Endothelial cell of umbilical vein (primary cell): ENCODE data around the gene TNFAIP8. TPM values are rescaled to one million over a fixed set of nuclear protein-coding genes. Genes with fewer than 3 reads are reported as not detected.

Experiments
- BruUV-seq: library from RNA; stranded (reverse); fragments of 400-500 nt; replicated peaks from 2 replicates; lab custom pipeline; 2021; lab: Mats Ljungman, UMichigan
- CTCF ChIA-PET: fragments of 300-600, 350-600 bp; sonication (Branson Sonifier 250); formaldehyde crosslinking; loops from one replicate; lab custom pipeline; 2021; ENCODE audit warnings: antibody characterized with exemption, inconsistent platforms; lab: Charles Lee
- POLR2A ChIA-PET: fragments of 300-600, 350-600 bp; sonication (Branson Sonifier 250); formaldehyde crosslinking; loops from one replicate; lab custom pipeline; 2021; ENCODE audit warnings: antibody characterized with exemption, inconsistent platforms; lab: Charles Lee
- DNase-seq: peaks from one replicate; pipeline ENCODE4 v3.0.0-alpha.2; 2011; ENCODE audit warnings: low read depth, low spot score
- FAIRE-seq: peaks from 2 replicates; lab custom pipeline; 2011; peaks lifted over from hg19 to GRCh38; lab: Jason Lieb, UNC
- H2AFZ ChIP-seq: 2 replicates; pipeline ENCODE4 v1.6.0; 2012; ENCODE audit warnings: low read depth, low read length, control low read depth, inconsistent platforms
- H3K27ac ChIP-seq: 2 replicates; pipeline ENCODE4 v1.5.1; 2011; ENCODE audit warnings: low read depth, mild to moderate bottlenecking, control low read depth, low read length, moderate library complexity; ENCODE audit not compliant: insufficient read depth
- H3K27me3 ChIP-seq, 2 experiments: 2 replicates each; pipeline versions ENCODE4 v1.6.0 to v1.6.1; 2011; ENCODE audit warnings: low read length in 2 of 2, mixed read lengths in 1 of 2; ENCODE audit not compliant: control insufficient read depth in 2 of 2, insufficient read depth in 2 of 2
- H3K36me3 ChIP-seq, 2 experiments: 2 replicates in 1 of 2; 3 replicates in 1 of 2; pipeline ENCODE4 v1.5.1; 2011; ENCODE audit warnings: low read length in 2 of 2, mild to moderate bottlenecking in 1 of 2, moderate library complexity in 1 of 2; ENCODE audit not compliant: control insufficient read depth in 2 of 2, insufficient read depth in 2 of 2; ENCODE audit errors: extremely low read depth in 1 of 2
- H3K4me1 ChIP-seq: 3 replicates; pipeline ENCODE4 v1.5.1; 2011; ENCODE audit warnings: mild to moderate bottlenecking, low read length; ENCODE audit not compliant: control insufficient read depth, insufficient read depth; ENCODE audit errors: extremely low read depth
- H3K4me2 ChIP-seq: 2 replicates; pipeline ENCODE4 v1.6.1; 2011; ENCODE audit warnings: low read length, control low read depth, mixed read lengths; ENCODE audit not compliant: insufficient read depth
- H3K4me3 ChIP-seq, 3 experiments: fragments of 200-600 bp in 1 of 3; sonication (generic), shearing (Covaris generic) in 1 of 3; replicated peaks in 1 of 3; 2 replicates each; pipeline ENCODE4 v1.5.1; 2011 to 2016; ENCODE audit warnings: control low read depth in 3 of 3, low read length in 3 of 3, mild to moderate bottlenecking in 2 of 3, inconsistent platforms in 1 of 3, low read depth in 1 of 3, moderate library complexity in 1 of 3; ENCODE audit not compliant: insufficient read depth in 1 of 3
- H3K79me2 ChIP-seq: 2 replicates; pipeline ENCODE4 v1.6.0; 2012; ENCODE audit warnings: low read length, inconsistent platforms; ENCODE audit not compliant: control insufficient read depth, insufficient read depth
- H3K9ac ChIP-seq: replicated peaks from 2 replicates; pipeline ENCODE3; 2011; ENCODE audit warnings: low read length, control low read depth; ENCODE audit not compliant: insufficient read depth; ENCODE audit errors: extremely low read depth
- H3K9me1 ChIP-seq: replicated peaks from 3 replicates; pipeline ENCODE4 v1.6.0; 2011; ENCODE audit warnings: mild to moderate bottlenecking, low read length; ENCODE audit not compliant: control insufficient read depth, insufficient read depth; ENCODE audit errors: extremely low read depth
- H3K9me3 ChIP-seq: replicated peaks from 2 replicates; pipeline ENCODE4 v1.5.1; 2012; ENCODE audit warnings: low read length, inconsistent platforms; ENCODE audit not compliant: control insufficient read depth, insufficient read depth
- H4K20me1 ChIP-seq: replicated peaks from 2 replicates; pipeline ENCODE3; 2011; ENCODE audit warnings: mild to moderate bottlenecking, low read length; ENCODE audit not compliant: control insufficient read depth, insufficient read depth; ENCODE audit errors: extremely low read depth
- CTCF ChIP-seq, 2 donors: IDR thresholded peaks; 1 replicate in 1 of 2; 2 replicates in 1 of 2; pipeline ENCODE4 v1.5.1; 2011; ENCODE audit warnings: low read length in 2 of 2, mild to moderate bottlenecking in 2 of 2, moderate library complexity in 2 of 2, control low read depth in 1 of 2, inconsistent platforms in 1 of 2, low read depth in 1 of 2; ENCODE audit not compliant: insufficient read depth in 1 of 2; ENCODE audit errors: extremely low read depth in 1 of 2
- EZH2 ChIP-seq: IDR thresholded peaks from 2 replicates; pipeline ENCODE4 v1.6.1; 2012; ENCODE audit warnings: borderline replicate concordance, low read depth, mild to moderate bottlenecking, moderate library complexity, low read length, inconsistent platforms; ENCODE audit not compliant: severe bottlenecking
- FOS ChIP-seq: IDR thresholded peaks from 2 replicates; pipeline ENCODE4 v1.6.1; 2011; ENCODE audit warnings: mild to moderate bottlenecking, low read length, moderate library complexity, borderline replicate concordance; ENCODE audit not compliant: insufficient read depth
- GATA2 ChIP-seq: IDR thresholded peaks from 2 replicates; pipeline ENCODE4 v1.7.0; 2011; ENCODE audit warnings: low read depth, mild to moderate bottlenecking, moderate library complexity, mixed read lengths, low read length; ENCODE audit not compliant: insufficient read length, insufficient read depth
- JUN ChIP-seq: IDR thresholded peaks from 2 replicates; pipeline ENCODE4 v1.6.1; 2011; ENCODE audit warnings: borderline replicate concordance, low read depth; ENCODE audit not compliant: insufficient read length, insufficient read depth
- MYC ChIP-seq: IDR thresholded peaks from one replicate; pipeline ENCODE4 v1.6.1; 2011; ENCODE audit warnings: mild to moderate bottlenecking, low read depth, low read length
- POLR2A ChIP-seq: IDR thresholded peaks from 2 replicates; pipeline ENCODE4 v1.6.1; 2012; ENCODE audit warnings: low read depth, mild to moderate bottlenecking, control low read depth, low read length
- POLR2AphosphoS5 ChIP-seq: IDR thresholded peaks from 2 replicates; pipeline ENCODE4 v1.6.1; 2012; ENCODE audit warnings: low read depth, mild to moderate bottlenecking, control low read depth, low read length, moderate library complexity; ENCODE audit not compliant: insufficient read depth
- dilution Hi-C: fragments of 300-500 bp; cut with MboI; formaldehyde crosslinking; loops from one replicate; pipeline ENCODE4 v1.15.0; 2019; ENCODE audit warnings: low sequenced_read_pairs; ENCODE audit not compliant: extremely low pct_ligation_motif_present
- intact Hi-C: fragments of 100-400 bp; cut with micrococcal nuclease; formaldehyde crosslinking; loops from one replicate; pipeline ENCODE4 v1.10.0; 2022
- polyA plus RNA-seq, 4 experiments: library from polyadenylated mRNA; depleted of rRNA in 3 of 4; stranded (reverse) in 3 of 4; unstranded in 1 of 4; fragments of >200 nt; gene quantifications; 2 replicates each; pipeline versions ENCODE4 v1.2.1 to v1.2.3, GENCODE V29; 2011 to 2012; ENCODE audit warnings: missing spikeins in 1 of 4
- total RNA-seq: library from RNA; stranded (reverse); gene quantifications from 2 replicates; pipeline ENCODE4 v1.2.3, GENCODE V29; 2021
- TF ChIP-seq, protein P1 (sequence below): IDR thresholded peaks from 2 replicates; pipeline ENCODE4 v1.6.1; 2011; ENCODE audit not compliant: insufficient read depth, insufficient read length

Gene TNFAIP8
- total and polyA plus RNA-seq, 2 donors (not counting 3 experiments of a cell fraction or from before 2014, with no cell fraction given): 4.7 to 7.4 TPM

- Histone ChIP-seq H3K9ac (no peak overlapping the region), H3K9me3 (no peaks in the 10 kb centered on the region), H2AFZ (no peak overlapping the region), H4K20me1 (no peaks in the 10 kb centered on the region), H3K4me1 (peaks cover 4% of the 10 kb centered on the region), H3K79me2 (no peaks in the 10 kb centered on the region), H3K9me1 (no peaks in the 10 kb centered on the region), H3K27me3 (no peaks in the 10 kb centered on the region), H3K4me2 (no peak overlapping the region), H3K27ac (no peak overlapping the region), H3K4me3 (no peak overlapping the region), H3K36me3 (no peaks in the 10 kb centered on the region)
- intact Hi-C loops (no loop called here), dilution Hi-C loops (no loop called here)
- TF ChIP-seq MYC: no peak
- no peak for TF ChIP-seq POLR2A
- no peak for TF ChIP-seq GATA2
- TF ChIP-seq JUN: no peak
- DNase-seq (no peak), FAIRE-seq (no peak)
- BruUV-seq: no TSS peak
- CTCF ChIA-PET: interaction anchor here (0.8 to 5.0 kb wide), 6 partner anchors 22 to 349 kb away, joined by 3 to 34 read pairs (median 6); partner anchors contain the start of gene DTWD2
- POLR2A ChIA-PET: interaction anchor here (0.6 kb wide), 1 partner anchor 207 kb away, joined by 3 read pairs; no protein-coding TSS in a partner anchor
These were observed 18.8 kb upstream of the TNFAIP8 start for GRCh38 chr5:119336845-119337580.

DNA sequence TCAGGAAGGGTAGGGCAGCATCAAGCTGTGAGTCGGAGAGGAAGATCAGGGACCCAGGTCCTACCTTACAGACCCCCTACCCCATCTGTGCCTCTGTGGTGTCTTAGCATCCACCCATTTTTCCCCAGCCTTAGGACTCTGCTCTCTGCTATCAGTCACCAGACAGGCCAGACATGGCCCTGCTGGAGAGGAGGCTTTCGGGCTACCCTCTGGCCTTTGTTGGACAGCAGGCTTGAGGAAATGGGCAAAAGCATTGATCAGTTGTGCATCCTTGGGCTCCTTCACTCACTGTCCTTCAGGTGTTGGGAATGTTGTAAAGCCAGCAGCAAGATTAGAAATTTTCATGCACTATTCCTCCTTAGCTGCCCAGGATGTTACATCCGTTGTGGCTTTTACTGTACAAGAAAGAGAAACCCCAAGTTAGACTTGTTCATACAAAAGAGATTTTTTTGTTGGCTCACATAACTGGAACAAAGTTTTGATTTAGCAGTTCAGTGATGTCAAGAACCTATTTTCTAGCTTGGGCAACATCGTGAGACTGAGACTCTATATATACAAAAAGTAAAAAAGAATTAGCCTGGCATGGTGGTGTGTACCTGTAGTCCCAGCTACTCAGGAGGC is 17.4 kb upstream of the TNFAIP8 start:
- dilution Hi-C loops (no loop called here), intact Hi-C loops (no loop called here)
- no peak for DNase-seq
- H3K4me3 ChIP-seq: no peak overlapping the region
- ChIA-PET CTCF (interaction anchor here (0.8 to 5.0 kb wide), 7 partner anchors 15 to 350 kb away, joined by 3 to 34 read pairs (median 7); partner anchors contain the start of gene DTWD2), POLR2A (no interaction called here)
- no peak for TF ChIP-seq POLR2AphosphoS5
- no peak for TF ChIP-seq CTCF (IDR thresholded peaks at IDR 0.05; ENCODE audit: extremely low read depth in 1 of 2, insufficient read depth in 1 of 2, low read depth in 1 of 2, low read length in 2 of 2)
- no peak for TF ChIP-seq JUN
- no peak for TF ChIP-seq POLR2A
- TF ChIP-seq FOS: no peak
- TF ChIP-seq MYC: no peak
- TF ChIP-seq GATA2: no peak
- no peak for TF ChIP-seq EZH2
- TF ChIP-seq, protein P1, sequence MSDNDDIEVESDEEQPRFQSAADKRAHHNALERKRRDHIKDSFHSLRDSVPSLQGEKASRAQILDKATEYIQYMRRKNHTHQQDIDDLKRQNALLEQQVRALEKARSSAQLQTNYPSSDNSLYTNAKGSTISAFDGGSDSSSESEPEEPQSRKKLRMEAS: no peak
- no peak overlapping the region for H3K4me2 ChIP-seq
- H3K27me3 ChIP-seq: no peaks in the 10 kb centered on the region
- no TSS peak for BruUV-seq
- H3K79me2 ChIP-seq: no peaks in the 10 kb centered on the region
- H3K9me3 ChIP-seq: no peaks in the 10 kb centered on the region
- peaks cover 7% of the 10 kb centered on the region for H3K4me1 ChIP-seq
- H3K9me1 ChIP-seq: no peaks in the 10 kb centered on the region
- FAIRE-seq: no peak
- no peaks in the 10 kb centered on the region for H4K20me1 ChIP-seq
- H2AFZ ChIP-seq: no peak overlapping the region
- H3K36me3 ChIP-seq: no peaks in the 10 kb centered on the region
- H3K9ac ChIP-seq: no peak overlapping the region
- no peak overlapping the region for H3K27ac ChIP-seq
